Measurements from ENCODE around the gene RAB40C. TPM values are rescaled to one million over a fixed set of nuclear protein-coding genes. Genes with fewer than 3 reads are reported as not detected.

RAB40C gene
- total RNA-seq, 1 donor from 2014 or later, result 13.1 TPM

GRCh38 chr16:641326-642188, 51.7 kb downstream of the RAB40C start, which contains the start of gene MCRIP2:
Gene MCRIP2, plus strand, starts transcription at chr16:641828. Its CDS starts 164 bp downstream, at chr16:641992.
- ChIA-PET CTCF (no interaction called here), POLR2A (interaction anchor here (1.0 to 1.2 kb wide), 2 partner anchors 80 to 115 kb away, joined by 3 read pairs; partner anchors contain the start of genes ANTKMT and CAPN15)
- H3K27me3 Mint-ChIP-seq, result no peaks in the 10 kb centered on the region
- H3K36me3 Mint-ChIP-seq (ENCODE audit: low read depth), result peaks cover 3% of the 10 kb centered on the region
- intact Hi-C loops (cut with micrococcal nuclease), result no loop called here
- no peak for TF ChIP-seq CTCF (IDR thresholded peaks at IDR 0.05)
- H3K9me3 Mint-ChIP-seq, result no peaks in the 10 kb centered on the region
- H3K27ac Mint-ChIP-seq, result no peak within 1 kb of the TSS
- ATAC-seq (ENCODE audit: low read depth) (peak; percentile 43), DNase-seq (peak; percentile 78)
- H3K4me1 Mint-ChIP-seq, result peaks cover 35% of the 10 kb centered on the region
- H3K4me3 Mint-ChIP-seq, result peak within 1 kb of the TSS; percentile 71

- no peaks in the 10 kb centered on the region for H3K36me3 Mint-ChIP-seq (ENCODE audit: low read depth)
- no peaks in the 10 kb centered on the region for H3K27me3 Mint-ChIP-seq
- no peak for TF ChIP-seq CTCF (IDR thresholded peaks at IDR 0.05)
- POLR2A ChIA-PET, result interaction anchor here (1.0 to 1.2 kb wide), 2 partner anchors 79 to 115 kb away, joined by 3 read pairs; partner anchors contain the start of genes ANTKMT and CAPN15
- H3K27ac Mint-ChIP-seq, result peak overlapping the region; percentile 46
- ATAC-seq (ENCODE audit: low read depth) (peak; percentile 35), DNase-seq (peak; percentile 44)
- H3K4me1 Mint-ChIP-seq, result peaks cover 37% of the 10 kb centered on the region
- H3K9me3 Mint-ChIP-seq, result no peaks in the 10 kb centered on the region
- intact Hi-C loops (cut with micrococcal nuclease), result no loop called here
- CTCF ChIA-PET, result no interaction called here
- peak overlapping the region; percentile 71 for H3K4me3 Mint-ChIP-seq
Measured at GRCh38 chr16:642189-643049, 52.6 kb downstream of the RAB40C start.

- POLR2A ChIA-PET, result interaction anchor here (1.0 to 1.2 kb wide), 2 partner anchors 78 to 116 kb away, joined by 3 read pairs; partner anchors contain the start of genes ANTKMT and CAPN15
- H3K36me3 Mint-ChIP-seq (ENCODE audit: low read depth), result no peaks in the 10 kb centered on the region
- no peaks in the 10 kb centered on the region for H3K27me3 Mint-ChIP-seq
- no peaks in the 10 kb centered on the region for H3K9me3 Mint-ChIP-seq
- intact Hi-C loops (cut with micrococcal nuclease), result no loop called here
- TF ChIP-seq CTCF (IDR thresholded peaks at IDR 0.05), result no peak
- H3K4me1 Mint-ChIP-seq, result peaks cover 35% of the 10 kb centered on the region
- peak overlapping the region; percentile 71 for H3K4me3 Mint-ChIP-seq
- H3K27ac Mint-ChIP-seq, result peak overlapping the region; percentile 46
- CTCF ChIA-PET, result no interaction called here
- no peak for DNase-seq
- no peak for ATAC-seq (ENCODE audit: low read depth)
Measured at GRCh38 chr16:643050-643368, 53.1 kb downstream of the RAB40C start.

GRCh38 chr16:644556-644955, 54.7 kb downstream of the RAB40C start:
- Mint-ChIP-seq H3K36me3 (ENCODE audit: low read depth) (no peaks in the 10 kb centered on the region), H3K4me3 (no peak overlapping the region), H3K27me3 (no peaks in the 10 kb centered on the region), H3K4me1 (peaks cover 32% of the 10 kb centered on the region), H3K9me3 (no peaks in the 10 kb centered on the region), H3K27ac (no peak overlapping the region)
- POLR2A ChIA-PET, result no interaction called here
- ATAC-seq (ENCODE audit: low read depth) (no peak), DNase-seq (no peak)
- intact Hi-C loops (cut with micrococcal nuclease), result no loop called here
- CTCF ChIA-PET, result no interaction called here
- no peak for TF ChIP-seq CTCF (IDR thresholded peaks at IDR 0.05)
